ENCODE data around the gene MACF1.

GRCh38 chr1:39505289-39505688 lies 300.8 kb downstream of the MACF1 start:
- TF ChIP-seq CTCF (conservative IDR thresholded peaks at IDR 0.05) (no peak), EZH2 (IDR thresholded peaks at IDR 0.05; ENCODE audit: low read depth) (no peak)

Measured in PC-9 (cell line).